Measurements from ENCODE around the gene SFT2D1.

The SFT2D1 gene

GRCh38 chr6:166308033-166308768, 34.1 kb downstream of the SFT2D1 start, which contains the start of gene PRR18:
PRR18 (minus strand) TSS chr6:166308392; CDS start chr6:166308142, 250 bp downstream.
- no peaks in the 10 kb centered on the region for H3K9me3 ChIP-seq (ENCODE audit: insufficient read depth, low read length)
- no peak within 1 kb of the TSS for H3K27ac ChIP-seq (ENCODE audit: low read depth, low read length)
- no peak within 1 kb of the TSS for H3K9ac ChIP-seq (ENCODE audit: low read length)
- no peaks in the 10 kb centered on the region for H3F3A ChIP-seq (ENCODE audit: insufficient read depth)
- H2AFZ ChIP-seq (ENCODE audit: low read depth, low read length, severe bottlenecking), result no peak within 1 kb of the TSS
- H3K9me2 ChIP-seq (replicated peaks; ENCODE audit: insufficient read depth, low read length), result no peaks in the 10 kb centered on the region
- H3K4me2 ChIP-seq (ENCODE audit: low read depth, low read length, poor library complexity, severe bottlenecking), result no peak within 1 kb of the TSS
- no peaks in the 10 kb centered on the region for H3K36me3 ChIP-seq (ENCODE audit: low read length)
- no peak for TF ChIP-seq CTCF (IDR thresholded peaks at IDR 0.05; ENCODE audit: insufficient read depth, low read length, poor library complexity, severe bottlenecking)
- no peak for TF ChIP-seq EZH2phosphoT487 (conservative IDR thresholded peaks at IDR 0.05; ENCODE audit: low read length)
- no peaks in the 10 kb centered on the region for H3K27me3 ChIP-seq (ENCODE audit: low read length)
- H3K4me3 ChIP-seq (ENCODE audit: insufficient read depth, low read length, poor library complexity, severe bottlenecking), result no peak within 1 kb of the TSS
- H4K20me1 ChIP-seq (ENCODE audit: low read depth, low read length), result no peaks in the 10 kb centered on the region
- no peaks in the 10 kb centered on the region for H3K79me2 ChIP-seq (ENCODE audit: insufficient read depth, low read length)

- Histone ChIP-seq H2AFZ (ENCODE audit: low read depth, low read length, severe bottlenecking) (no peak overlapping the region), H3K9ac (ENCODE audit: low read length) (no peak overlapping the region), H3K9me2 (replicated peaks; ENCODE audit: insufficient read depth, low read length) (no peaks in the 10 kb centered on the region), H3K36me3 (ENCODE audit: low read length) (no peaks in the 10 kb centered on the region), H3K4me3 (ENCODE audit: insufficient read depth, low read length, poor library complexity, severe bottlenecking) (no peak overlapping the region), H4K20me1 (ENCODE audit: low read depth, low read length) (no peaks in the 10 kb centered on the region), H3K9me3 (ENCODE audit: insufficient read depth, low read length) (no peaks in the 10 kb centered on the region), H3K79me2 (ENCODE audit: insufficient read depth, low read length) (no peaks in the 10 kb centered on the region), H3K27me3 (ENCODE audit: low read length) (no peaks in the 10 kb centered on the region), H3K27ac (ENCODE audit: low read depth, low read length) (no peak overlapping the region), H3F3A (ENCODE audit: insufficient read depth) (no peaks in the 10 kb centered on the region), H3K4me2 (ENCODE audit: low read depth, low read length, poor library complexity, severe bottlenecking) (no peak overlapping the region)
- TF ChIP-seq CTCF (IDR thresholded peaks at IDR 0.05; ENCODE audit: insufficient read depth, low read length, poor library complexity, severe bottlenecking) (no peak), EZH2phosphoT487 (conservative IDR thresholded peaks at IDR 0.05; ENCODE audit: low read length) (no peak)
Measured at GRCh38 chr6:166307082-166308032, 35.0 kb downstream of the SFT2D1 start.

- Histone ChIP-seq H3K36me3 (ENCODE audit: low read length) (no peaks in the 10 kb centered on the region), H3K27me3 (ENCODE audit: low read length) (no peaks in the 10 kb centered on the region), H3K9ac (ENCODE audit: low read length) (no peak overlapping the region), H3K9me2 (replicated peaks; ENCODE audit: insufficient read depth, low read length) (no peaks in the 10 kb centered on the region), H3F3A (ENCODE audit: insufficient read depth) (no peaks in the 10 kb centered on the region), H3K9me3 (ENCODE audit: insufficient read depth, low read length) (no peaks in the 10 kb centered on the region), H3K4me3 (ENCODE audit: insufficient read depth, low read length, poor library complexity, severe bottlenecking) (no peak overlapping the region), H4K20me1 (ENCODE audit: low read depth, low read length) (no peaks in the 10 kb centered on the region), H3K27ac (ENCODE audit: low read depth, low read length) (no peak overlapping the region), H3K79me2 (ENCODE audit: insufficient read depth, low read length) (no peaks in the 10 kb centered on the region), H3K4me2 (ENCODE audit: low read depth, low read length, poor library complexity, severe bottlenecking) (no peak overlapping the region), H2AFZ (ENCODE audit: low read depth, low read length, severe bottlenecking) (no peak overlapping the region)
- no peak for TF ChIP-seq CTCF (IDR thresholded peaks at IDR 0.05; ENCODE audit: insufficient read depth, low read length, poor library complexity, severe bottlenecking)
- TF ChIP-seq EZH2phosphoT487 (conservative IDR thresholded peaks at IDR 0.05; ENCODE audit: low read length), result no peak
Measured at GRCh38 chr6:166306378-166307081, 35.8 kb downstream of the SFT2D1 start.
